Lung (tissue), 12 donors: ENCODE measurements around the gene ST3GAL3. TPM values are rescaled to one million over a fixed set of nuclear protein-coding genes. Genes with fewer than 3 reads are reported as not detected.

Experiments used
- ATAC-seq: fragments of 200-7000 bp; cut with Tn5 transposase; one replicate; pipeline ENCODE4 v1.9.1; 2020; ENCODE audit warnings: moderate number of reproducible peaks; ENCODE audit not compliant: insufficient read depth, low FRiP score
- DNase-seq, 3 donors: peaks; one replicate each; pipeline ENCODE4 v3.0.0-alpha.2; 2013 to 2017
- H3K27ac ChIP-seq, 2 donors: one replicate each; pipeline ENCODE4 v1.5.1; 2013; ENCODE audit warnings: mild to moderate bottlenecking in 2 of 2, moderate library complexity in 2 of 2, control low read depth in 1 of 2, inconsistent platforms in 1 of 2, low read depth in 1 of 2, low read length in 1 of 2
- H3K27me3 ChIP-seq, 3 donors: one replicate each; pipeline ENCODE4 v1.5.1; 2013; ENCODE audit warnings: low read length in 2 of 3; ENCODE audit not compliant: control insufficient read depth in 3 of 3, insufficient read depth in 3 of 3
- H3K36me3 ChIP-seq, 4 donors: one replicate each; pipeline ENCODE4 v1.5.1; 2013; ENCODE audit warnings: low read length in 4 of 4, mild to moderate bottlenecking in 1 of 4, moderate library complexity in 1 of 4; ENCODE audit not compliant: control insufficient read depth in 4 of 4, insufficient read depth in 4 of 4
- H3K4me1 ChIP-seq, 5 donors: one replicate each; pipeline ENCODE4 v1.5.1; 2013; ENCODE audit warnings: low read length in 5 of 5, mild to moderate bottlenecking in 2 of 5, moderate library complexity in 1 of 5; ENCODE audit not compliant: control insufficient read depth in 5 of 5, insufficient read depth in 5 of 5
- H3K4me3 ChIP-seq: one replicate; pipeline ENCODE4 v1.5.1; 2013; ENCODE audit warnings: mild to moderate bottlenecking, control low read depth, moderate library complexity
- H3K9ac ChIP-seq, 2 donors: one replicate each; pipeline ENCODE4 v1.5.1; 2013; ENCODE audit warnings: low read length in 2 of 2, control low read depth in 1 of 2; ENCODE audit not compliant: insufficient read depth in 1 of 2
- H3K9me3 ChIP-seq, 4 donors: one replicate each; pipeline ENCODE4 v1.5.1; 2013; ENCODE audit warnings: low read length in 3 of 4, mild to moderate bottlenecking in 1 of 4, moderate library complexity in 1 of 4; ENCODE audit not compliant: control insufficient read depth in 4 of 4, insufficient read depth in 3 of 4
- CTCF ChIP-seq: IDR thresholded peaks from 2 replicates; pipeline ENCODE4 v1.5.1; 2012; ENCODE audit warnings: mild to moderate bottlenecking; ENCODE audit errors: control extremely low read depth, extremely low read depth
- WGBS, 2 donors: extraction: QIAGEN DNeasy Blood & Tissue Kit; methylation state at CpG; one replicate each; pipeline ENCODE4 v1.1.7; 2013; 5-methylcytosine and 5-hydroxymethylcytosine counted together
- polyA plus RNA-seq, 2 donors: library from polyadenylated mRNA; stranded (reverse); fragments of 200-250 nt; gene quantifications; one replicate each; pipeline ENCODE4 v1.2.1, GENCODE V29; 2013
- total RNA-seq, 2 donors: library from RNA; depleted of rRNA in 1 of 2; stranded (reverse); fragments of >200 nt in 1 of 2; gene quantifications; one replicate each; pipeline ENCODE4 v1.2.1, GENCODE V29; 2014 to 2021
- donor health status: control.
- donor health status: control.
- donor health status: Bipolar disorder and iron deficiency.
- donor health status: healthy.
- donor health status: DM: yes; HTN: yes; CAD: no.

The ST3GAL3 gene
- total and polyA plus RNA-seq, 4 donors = 8.4 to 28.0 (median 17.1) TPM

- no peak overlapping the region for H3K9ac ChIP-seq
- no peak for DNase-seq
- H3K36me3 ChIP-seq = peaks cover 0 to 7% (median 3%) of the 10 kb centered on the region in 4 donors
- no peaks in the 10 kb centered on the region for H3K9me3 ChIP-seq
- no peaks in the 10 kb centered on the region for H3K27me3 ChIP-seq
- no peak overlapping the region for H3K4me3 ChIP-seq
- 84 to 85% methylated on average over 18 of the region's 18 CpGs for WGBS, 2 donors
- H3K4me1 ChIP-seq = no peaks in the 10 kb centered on the region
- no peak for ATAC-seq
- no peak for TF ChIP-seq CTCF
- no peak overlapping the region for H3K27ac ChIP-seq
These were observed 206.5 kb downstream of the ST3GAL3 start for GRCh38 chr1:43913666-43914360.

- ATAC-seq = no peak
- Histone ChIP-seq H3K36me3 (peaks cover 0 to 7% (median 3%) of the 10 kb centered on the region in 4 donors), H3K4me1 (no peaks in the 10 kb centered on the region), H3K4me3 (no peak overlapping the region), H3K9ac (no peak overlapping the region), H3K27ac (no peak overlapping the region), H3K27me3 (no peaks in the 10 kb centered on the region), H3K9me3 (no peaks in the 10 kb centered on the region)
- WGBS, 2 donors = 92 to 95% methylated on average over 13 of the region's 13 CpGs
- no peak for DNase-seq
- no peak for TF ChIP-seq CTCF
These were observed 207.5 kb downstream of the ST3GAL3 start for GRCh38 chr1:43914576-43915525.

- no peak overlapping the region for H3K4me3 ChIP-seq
- ATAC-seq (no peak), DNase-seq (no peak)
- H3K27ac ChIP-seq = no peak overlapping the region
- peaks cover 0 to 5% (median 4%) of the 10 kb centered on the region in 4 donors for H3K36me3 ChIP-seq
- H3K9ac ChIP-seq = no peak overlapping the region
- TF ChIP-seq CTCF = no peak
- WGBS, 2 donors = 85 to 87% methylated on average over 7 of the region's 7 CpGs
- H3K4me1 ChIP-seq = no peaks in the 10 kb centered on the region
- no peaks in the 10 kb centered on the region for H3K9me3 ChIP-seq
- H3K27me3 ChIP-seq = no peaks in the 10 kb centered on the region
These were observed 212.6 kb downstream of the ST3GAL3 start for GRCh38 chr1:43919906-43920305.
